Esophagus squamous epithelium (tissue), 5 donors: ENCODE measurements around the gene WHAMM. TPM values are rescaled to one million over a fixed set of nuclear protein-coding genes. Genes with fewer than 3 reads are reported as not detected.
A peak's percentile ranks its signal among the peaks of the same experiment; 100 is the strongest.

Source experiments
- DNase-seq: peaks from one replicate; lab custom pipeline; 2025; lab: John Stamatoyannopoulos, UW
- H3K27ac ChIP-seq, 4 donors: fragments of 200-600 bp; sonication (generic); one replicate each; pipeline ENCODE4 v1.5.1; 2016 to 2019; ENCODE audit warnings: mild to moderate bottlenecking in 1 of 4
- H3K27me3 ChIP-seq, 4 donors: fragments of 200-600 bp; sonication (generic); 1 replicate in 3 of 4; 2 replicates in 1 of 4; pipeline versions ENCODE4 v1.5.1 to v1.6.0; 2017 to 2021; ENCODE audit warnings: antibody characterized with exemption in 1 of 4
- H3K36me3 ChIP-seq, 3 donors: fragments of 200-600 bp; sonication (generic); one replicate each; pipeline ENCODE4 v1.5.1; 2016 to 2019
- H3K4me1 ChIP-seq, 3 donors: fragments of 200-600 bp; sonication (generic); one replicate each; pipeline ENCODE4 v1.5.1; 2017 to 2019
- H3K4me3 ChIP-seq, 4 donors: fragments of 200-600 bp; sonication (generic); 1 replicate in 3 of 4; 2 replicates in 1 of 4; pipeline ENCODE4 v1.5.1; 2016 to 2019; ENCODE audit warnings: mild to moderate bottlenecking in 2 of 4, moderate library complexity in 1 of 4
- H3K9me3 ChIP-seq, 3 donors: fragments of 200-600 bp; sonication (generic); one replicate each; pipeline ENCODE4 v1.5.1; 2016 to 2019
- CTCF ChIP-seq, 6 experiments: fragments of 450-650 bp in 4 of 6; fragments of 200-600 bp in 2 of 6; sonication (generic) in 2 of 6; IDR thresholded peaks; one replicate each; pipeline ENCODE4 v1.5.1; 2016 to 2019; ENCODE audit warnings: antibody characterized with exemption in 6 of 6, mild to moderate bottlenecking in 4 of 6, moderate library complexity in 4 of 6
- POLR2A ChIP-seq, 4 donors: fragments of 450-650 bp; IDR thresholded peaks; one replicate each; pipeline ENCODE4 v1.6.1; 2017; ENCODE audit warnings: antibody characterized with exemption in 4 of 4, mild to moderate bottlenecking in 4 of 4, moderate library complexity in 3 of 4
- WGBS, 2 donors: methylation state at CpG; one replicate each; pipeline ENCODE4 v1.1.5; 2018; 5-methylcytosine and 5-hydroxymethylcytosine counted together
- intact Hi-C: fragments of 100-400 bp; cut with DNase I; formaldehyde crosslinking; loops from one replicate; pipeline ENCODE4 v1.15.0; 2022
- total RNA-seq, 4 donors: library from RNA; depleted of rRNA; stranded (reverse); fragments of >200 nt; gene quantifications; one replicate each; pipeline ENCODE4 v1.1.0, GENCODE V29; 2016
- donor health status: DM: yes; HTN: yes; CAD: no.

The WHAMM gene
- total RNA-seq, 4 donors from 2014 or later: 5.3 to 8.8 (median 6.1) TPM

GRCh38 chr15:82792068-82792467, 17.4 kb upstream of the WHAMM start:
- peak in 1 of 6 experiments; percentile 37 for TF ChIP-seq CTCF (IDR thresholded peaks at IDR 0.05)
- no peak for TF ChIP-seq POLR2A (IDR thresholded peaks at IDR 0.05)
- H3K27ac ChIP-seq: no peak overlapping the region
- no peaks in the 10 kb centered on the region for H3K4me1 ChIP-seq
- H3K9me3 ChIP-seq: no peaks in the 10 kb centered on the region
- WGBS, 2 donors: 21 to 29% methylated on average over 1 of the region's 1 CpG
- H3K36me3 ChIP-seq: no peaks in the 10 kb centered on the region
- DNase-seq: no peak
- intact Hi-C loops: no loop called here
- H3K4me3 ChIP-seq: no peak overlapping the region
- no peaks in the 10 kb centered on the region for H3K27me3 ChIP-seq

- no peak overlapping the region for H3K27ac ChIP-seq
- TF ChIP-seq CTCF (IDR thresholded peaks at IDR 0.05) (no peak), POLR2A (IDR thresholded peaks at IDR 0.05) (no peak)
- H3K36me3 ChIP-seq: no peaks in the 10 kb centered on the region
- no peak for DNase-seq
- no peaks in the 10 kb centered on the region for H3K27me3 ChIP-seq
- intact Hi-C loops: no loop called here
- H3K9me3 ChIP-seq: no peaks in the 10 kb centered on the region
- H3K4me1 ChIP-seq: no peaks in the 10 kb centered on the region
- H3K4me3 ChIP-seq: no peak overlapping the region
These were observed 15.7 kb upstream of the WHAMM start for GRCh38 chr15:82793737-82794136.

- WGBS, 2 donors: 68 to 82% methylated on average over 4 of the region's 4 CpGs
- no peak overlapping the region for H3K4me3 ChIP-seq
- no peak overlapping the region for H3K27ac ChIP-seq
- no peaks in the 10 kb centered on the region for H3K27me3 ChIP-seq
- no peaks in the 10 kb centered on the region for H3K4me1 ChIP-seq
- H3K9me3 ChIP-seq: no peaks in the 10 kb centered on the region
- TF ChIP-seq POLR2A (IDR thresholded peaks at IDR 0.05) (no peak), CTCF (IDR thresholded peaks at IDR 0.05) (no peak)
- no peak for DNase-seq
- intact Hi-C loops: no loop called here
- H3K36me3 ChIP-seq: no peaks in the 10 kb centered on the region
These were observed 11.3 kb upstream of the WHAMM start for GRCh38 chr15:82798104-82798503.

- whole genome bisulfite sequencing, 2 donors: 63 to 83% methylated on average over 5 of the region's 5 CpGs
- Histone ChIP-seq H3K36me3 (no peaks in the 10 kb centered on the region), H3K4me1 (no peaks in the 10 kb centered on the region), H3K27ac (no peak overlapping the region), H3K9me3 (no peaks in the 10 kb centered on the region), H3K4me3 (no peak overlapping the region), H3K27me3 (no peaks in the 10 kb centered on the region)
- TF ChIP-seq POLR2A (IDR thresholded peaks at IDR 0.05) (no peak), CTCF (IDR thresholded peaks at IDR 0.05) (no peak)
- intact Hi-C loops: no loop called here
- no peak for DNase-seq
These were observed 10.8 kb upstream of the WHAMM start for GRCh38 chr15:82798531-82799166.

- Histone ChIP-seq H3K36me3 (no peaks in the 10 kb centered on the region), H3K9me3 (no peaks in the 10 kb centered on the region), H3K27me3 (no peaks in the 10 kb centered on the region), H3K4me1 (peaks cover 0 to 6% (median 0%) of the 10 kb centered on the region in 3 donors), H3K4me3 (no peak overlapping the region), H3K27ac (no peak overlapping the region)
- intact Hi-C loops: no loop called here
- WGBS, 2 donors: 68 to 77% methylated on average over 3 to 7 of the region's 7 CpGs
- TF ChIP-seq CTCF (IDR thresholded peaks at IDR 0.05) (no peak), POLR2A (IDR thresholded peaks at IDR 0.05) (no peak)
- DNase-seq: no peak
These were observed 10.1 kb upstream of the WHAMM start for GRCh38 chr15:82799183-82799841.
